GM12872 (cell line): ENCODE measurements around the gene UMOD.

ENCODE experiments used
- TF ChIP-seq, protein P1 (sequence below): IDR thresholded peaks from 3 replicates; pipeline ENCODE4 v1.5.1; 2011; ENCODE audit warnings: low read depth, mild to moderate bottlenecking, low read length, moderate library complexity; ENCODE audit not compliant: insufficient read depth

UMOD gene

DNA sequence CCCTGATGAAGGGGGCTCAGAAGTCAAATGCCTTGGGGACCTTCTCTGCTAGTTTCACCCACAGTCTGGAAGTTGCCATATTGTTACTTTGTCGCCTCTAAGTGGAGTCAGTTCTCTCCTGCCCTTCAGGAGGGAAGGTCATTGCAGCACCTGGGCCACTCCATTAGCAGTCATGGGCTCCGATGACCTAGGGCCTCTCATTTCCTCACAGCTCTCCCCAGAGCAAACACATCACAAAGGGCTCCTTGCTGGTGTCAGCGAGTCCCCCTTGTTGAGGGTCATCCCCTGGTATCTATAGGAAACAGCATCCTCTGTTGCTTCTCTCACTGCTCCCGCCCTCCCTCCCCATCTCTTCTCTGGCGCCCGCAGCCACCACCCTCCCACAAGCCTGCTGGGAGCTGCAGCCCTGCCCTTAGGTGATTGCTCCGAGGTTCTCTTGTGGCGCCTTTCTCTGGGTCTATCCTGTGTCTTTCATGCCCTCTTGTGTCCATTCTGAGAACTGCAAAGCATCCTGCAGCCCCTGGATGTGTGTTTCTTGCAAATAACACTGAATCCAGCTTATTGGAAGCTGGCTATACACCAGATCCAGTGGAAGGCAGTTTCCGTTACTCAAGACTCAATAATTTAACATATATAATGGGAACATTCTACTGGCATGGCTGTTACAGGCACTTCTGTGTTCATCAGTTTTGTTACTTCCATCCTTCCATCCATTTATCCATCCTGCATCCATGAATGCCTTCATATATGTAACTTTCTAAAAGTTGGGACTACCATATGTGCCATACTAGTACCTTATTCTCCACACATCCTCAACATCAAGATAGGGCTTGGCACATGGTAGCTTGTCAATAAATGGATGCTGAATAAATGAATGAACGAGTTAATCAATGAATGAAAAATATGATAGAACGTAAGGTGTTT lies 30.9 kb upstream of the UMOD start:
- TF ChIP-seq, protein P1, sequence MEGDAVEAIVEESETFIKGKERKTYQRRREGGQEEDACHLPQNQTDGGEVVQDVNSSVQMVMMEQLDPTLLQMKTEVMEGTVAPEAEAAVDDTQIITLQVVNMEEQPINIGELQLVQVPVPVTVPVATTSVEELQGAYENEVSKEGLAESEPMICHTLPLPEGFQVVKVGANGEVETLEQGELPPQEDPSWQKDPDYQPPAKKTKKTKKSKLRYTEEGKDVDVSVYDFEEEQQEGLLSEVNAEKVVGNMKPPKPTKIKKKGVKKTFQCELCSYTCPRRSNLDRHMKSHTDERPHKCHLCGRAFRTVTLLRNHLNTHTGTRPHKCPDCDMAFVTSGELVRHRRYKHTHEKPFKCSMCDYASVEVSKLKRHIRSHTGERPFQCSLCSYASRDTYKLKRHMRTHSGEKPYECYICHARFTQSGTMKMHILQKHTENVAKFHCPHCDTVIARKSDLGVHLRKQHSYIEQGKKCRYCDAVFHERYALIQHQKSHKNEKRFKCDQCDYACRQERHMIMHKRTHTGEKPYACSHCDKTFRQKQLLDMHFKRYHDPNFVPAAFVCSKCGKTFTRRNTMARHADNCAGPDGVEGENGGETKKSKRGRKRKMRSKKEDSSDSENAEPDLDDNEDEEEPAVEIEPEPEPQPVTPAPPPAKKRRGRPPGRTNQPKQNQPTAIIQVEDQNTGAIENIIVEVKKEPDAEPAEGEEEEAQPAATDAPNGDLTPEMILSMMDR = peak; percentile 88

DNA sequence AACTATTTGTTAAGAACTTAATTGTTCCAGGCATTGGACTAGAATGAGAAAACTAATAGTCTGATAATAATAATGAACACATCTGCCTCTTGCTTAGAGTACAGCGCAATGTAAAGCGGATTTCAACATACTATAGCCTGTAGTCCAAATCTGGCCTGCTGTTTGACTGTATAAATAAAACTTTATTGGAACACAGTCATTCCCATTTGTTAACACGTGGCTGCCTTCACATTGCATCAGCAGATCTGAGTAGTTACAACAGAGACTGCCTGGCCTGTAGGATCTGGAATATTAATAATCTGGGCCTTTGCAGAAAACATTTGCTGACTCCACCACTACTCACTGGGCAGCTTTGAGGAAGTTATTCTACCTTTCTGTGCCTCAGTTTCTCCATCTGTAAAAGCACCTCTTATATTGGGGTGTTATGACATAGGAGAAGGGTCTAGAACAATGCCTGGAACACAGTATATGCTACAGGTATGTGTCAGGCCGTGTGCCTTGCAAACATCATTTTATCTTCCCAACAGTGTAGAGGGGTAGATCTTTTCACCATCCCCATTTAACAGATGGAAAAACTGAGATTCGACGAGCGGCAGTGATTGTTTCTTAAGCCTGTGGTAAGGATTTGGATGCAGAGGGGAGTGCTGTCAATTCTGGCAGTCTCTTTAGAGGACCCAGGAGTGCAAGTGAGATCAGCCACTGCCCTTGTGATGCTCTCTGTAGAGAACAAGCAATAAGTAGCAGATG lies 29.9 kb upstream of the UMOD start:
- TF ChIP-seq, protein P1 = no peak

DNA sequence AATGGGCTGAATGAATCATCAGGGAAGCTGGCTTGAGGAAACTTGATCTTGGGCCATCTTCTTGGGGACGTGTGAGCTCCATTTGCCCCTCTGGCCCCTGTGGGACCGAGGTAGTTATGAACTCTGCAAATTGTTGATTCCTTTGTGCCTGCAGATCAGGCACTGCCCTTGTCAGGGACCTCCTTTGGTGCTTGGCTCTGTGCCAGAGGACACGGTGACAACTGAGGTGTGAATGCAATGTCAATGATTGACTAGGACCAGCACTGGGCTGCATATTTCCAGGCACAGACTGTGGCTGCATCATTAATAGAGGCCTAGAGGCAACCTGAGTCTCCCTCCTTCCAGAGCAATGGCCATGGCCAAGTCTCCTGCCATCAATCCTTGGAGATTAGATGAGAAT lies 28.3 kb upstream of the UMOD start:
- TF ChIP-seq, protein P1 = no peak

DNA sequence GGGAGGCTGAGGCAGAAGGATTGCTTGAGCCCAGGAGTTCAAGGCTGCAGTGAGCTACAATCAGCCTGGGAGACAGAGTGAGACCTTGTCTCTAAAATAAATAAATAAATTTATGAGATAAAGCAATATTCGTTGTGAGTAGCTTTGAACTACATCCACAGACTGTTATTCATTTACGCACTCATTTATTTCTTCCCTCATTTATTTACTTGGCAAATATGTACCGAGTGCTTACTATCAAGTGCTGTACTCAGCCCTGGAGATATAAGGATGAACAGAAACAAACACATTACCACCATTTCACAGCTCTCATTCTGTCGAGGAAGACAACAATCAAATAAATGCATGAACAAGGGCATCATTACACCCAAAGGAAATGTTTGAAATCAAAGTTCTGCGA lies 24.7 kb upstream of the UMOD start:
- TF ChIP-seq, protein P1 = no peak

DNA sequence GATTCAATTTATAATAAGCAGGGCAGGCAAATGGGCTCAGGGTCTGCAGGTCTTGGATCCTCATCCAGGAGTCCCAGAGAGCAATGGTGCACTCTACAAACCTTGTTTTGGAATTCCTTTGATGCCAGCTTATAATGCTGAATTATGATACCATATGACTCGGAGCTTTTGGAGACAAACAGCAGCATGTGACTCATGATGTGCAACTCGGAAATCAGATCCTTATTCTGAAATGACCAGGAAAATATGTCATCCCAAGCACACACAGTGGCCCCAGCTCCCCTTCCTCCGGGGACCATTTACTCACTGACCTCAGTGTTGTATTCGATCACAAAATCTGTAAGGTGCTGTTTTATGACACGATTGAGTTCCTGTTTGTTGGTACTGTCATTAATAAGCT lies 20.2 kb upstream of the UMOD start:
- TF ChIP-seq, protein P1 = no peak

DNA sequence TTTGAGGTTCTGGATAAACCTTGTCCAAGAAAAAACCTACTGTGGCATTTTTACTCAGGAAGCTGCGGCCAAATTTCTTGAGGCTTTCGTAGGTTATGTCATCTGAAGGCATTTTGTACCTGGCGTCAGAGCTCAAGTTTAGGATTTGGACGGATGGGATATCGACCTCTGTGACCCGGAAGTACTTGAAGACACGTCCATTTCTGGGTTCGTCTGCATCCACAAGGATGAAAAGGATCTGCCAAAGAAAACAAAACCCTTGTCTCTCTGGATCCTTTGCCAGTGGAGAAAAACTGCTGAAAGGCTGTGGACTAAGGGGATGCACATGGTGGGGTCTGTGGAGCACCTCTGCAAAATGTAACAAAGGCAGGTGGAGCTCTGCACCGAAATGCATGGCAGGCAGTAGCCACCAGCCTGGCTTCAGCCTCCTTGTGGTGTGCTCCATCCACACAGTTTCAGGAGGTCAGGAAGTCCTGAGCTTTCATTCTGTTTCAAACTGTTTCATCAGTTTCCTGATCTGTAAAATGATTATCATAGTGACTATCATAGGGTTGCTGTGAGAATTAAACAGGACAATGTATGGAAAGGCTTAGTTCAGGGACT lies 17.0 kb upstream of the UMOD start:
- TF ChIP-seq, protein P1 = no peak

DNA sequence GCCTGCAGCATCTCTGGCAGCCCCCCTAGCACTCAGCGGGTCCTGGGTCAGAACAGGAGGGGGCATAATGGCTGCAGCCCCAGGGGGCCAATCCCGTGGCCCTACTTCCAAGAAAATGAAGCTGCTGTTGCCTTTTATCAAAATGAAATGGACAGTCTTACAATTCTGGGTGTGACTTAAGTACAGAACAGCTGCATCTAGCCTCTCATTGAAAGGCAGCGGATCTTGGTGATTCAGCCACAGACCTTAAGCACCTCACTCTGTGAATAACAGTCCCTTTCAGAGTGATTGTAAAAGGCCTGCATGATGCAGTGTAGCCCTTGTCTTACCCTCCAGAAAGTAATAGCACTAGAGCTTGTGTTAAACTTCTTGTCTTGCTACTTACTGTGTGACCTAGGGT lies 11.5 kb upstream of the UMOD start:
- TF ChIP-seq, protein P1 = no peak
